Hindlimb muscle (tissue), 1 donor: ENCODE results near the gene HS3ST5. TPM values are rescaled to one million over a fixed set of nuclear protein-coding genes. Genes with fewer than 3 reads are reported as not detected.
"Not testable (repeated sequence)": the region's sequence is repeated elsewhere in the genome, so short reads cannot be mapped to it uniquely, and the experiment has no call there.

Experiments used
- DNase-seq: peaks from one replicate; pipeline ENCODE4 v3.0.0-alpha.2; 2013
- polyA plus RNA-seq: library from polyadenylated mRNA; unstranded; fragments of 120-200 nt; gene quantifications from one replicate; pipeline ENCODE4 v1.2.1, GENCODE V29; 2013; ENCODE audit not compliant: insufficient read length

Gene HS3ST5
- polyA plus RNA-seq, 1 donor = 0.72 TPM

GRCh38 chr6:114274836-114275235, 68.0 kb downstream of the HS3ST5 start:
- no peak for DNase-seq

GRCh38 chr6:114272582-114272981, 70.2 kb downstream of the HS3ST5 start:
- DNase-seq = no peak

DNA sequence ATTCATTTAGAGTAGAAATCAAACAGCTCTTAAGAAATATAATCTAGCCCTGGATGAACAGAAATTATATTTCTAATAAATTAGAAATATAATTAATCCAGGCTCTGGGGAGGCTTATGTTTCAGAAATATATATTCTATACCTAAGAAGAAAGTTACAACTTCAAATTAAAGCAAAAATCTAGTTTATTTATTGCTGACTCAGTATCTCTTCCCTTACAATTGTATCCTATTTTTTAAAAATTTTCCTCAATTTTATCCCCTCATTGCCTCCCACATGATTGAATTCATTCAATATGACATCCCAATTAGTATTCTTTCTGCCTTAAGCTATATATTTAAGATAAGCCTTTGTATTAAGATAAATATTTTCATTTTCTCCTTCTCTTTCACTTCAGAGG, 71.4 kb downstream of the HS3ST5 start:
- DNase-seq = no peak

DNA sequence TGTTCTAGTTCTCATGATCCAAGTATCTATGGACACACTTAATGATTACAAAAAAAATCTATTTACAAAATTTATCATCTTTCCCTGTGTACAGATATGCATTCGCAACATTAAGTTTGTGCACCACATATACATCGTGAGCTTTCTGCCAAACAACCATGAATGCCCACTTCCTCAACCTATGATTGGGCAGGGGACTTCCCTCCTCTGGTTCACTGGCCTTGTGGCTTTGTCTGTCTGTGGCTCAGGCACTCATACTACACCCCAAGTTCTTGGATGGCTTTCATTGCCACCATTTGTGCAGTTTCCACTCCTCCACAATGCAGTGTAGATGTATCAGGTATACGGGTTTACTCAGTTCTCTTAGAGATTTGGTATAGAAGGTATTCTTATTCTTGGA, 74.9 kb downstream of the HS3ST5 start:
- DNase-seq = no peak

GRCh38 chr6:114260810-114261209, 82.0 kb downstream of the HS3ST5 start:
- DNase-seq = no peak

GRCh38 chr6:114258376-114258775, 84.4 kb downstream of the HS3ST5 start:
- no peak for DNase-seq

DNA sequence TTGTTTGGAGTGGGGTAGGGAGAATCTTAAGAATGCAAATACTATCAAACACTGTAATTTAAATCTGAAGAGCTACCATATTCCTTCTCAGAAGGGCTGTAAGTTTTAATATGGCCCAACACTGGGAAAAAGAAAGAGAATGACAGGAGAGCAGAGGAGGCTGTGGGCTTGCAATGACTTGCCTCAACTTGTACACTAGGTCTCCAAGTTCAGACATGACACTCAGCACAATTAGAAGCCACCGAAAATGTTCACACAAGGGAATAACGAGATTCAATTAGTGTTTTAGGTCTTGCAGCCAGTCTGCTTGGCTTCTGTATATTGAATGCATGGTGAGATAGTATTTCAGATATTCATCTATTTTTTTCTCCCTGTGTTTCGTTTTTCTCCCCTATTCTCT, 89.4 kb downstream of the HS3ST5 start:
- DNase-seq = no peak

DNA sequence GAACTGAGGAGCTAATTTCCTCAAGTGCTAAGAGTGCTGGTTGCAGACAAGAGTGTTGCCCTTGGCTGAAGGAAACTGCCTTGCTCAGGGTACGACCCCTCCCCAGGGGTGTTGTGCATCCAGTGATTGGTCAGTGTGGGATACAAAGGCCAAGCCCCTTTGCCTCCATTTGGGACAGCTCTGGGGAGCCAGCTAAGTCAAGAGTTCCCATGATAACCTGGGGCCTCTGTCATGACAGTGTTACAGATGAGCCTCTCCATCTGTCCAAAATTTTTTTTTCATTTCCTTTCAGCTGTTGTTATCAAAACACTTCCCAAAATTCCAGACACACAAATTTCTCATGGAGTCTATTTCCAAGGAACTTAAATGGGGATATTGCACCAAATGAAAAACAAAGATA, 93.3 kb downstream of the HS3ST5 start:
- no peak for DNase-seq

DNA sequence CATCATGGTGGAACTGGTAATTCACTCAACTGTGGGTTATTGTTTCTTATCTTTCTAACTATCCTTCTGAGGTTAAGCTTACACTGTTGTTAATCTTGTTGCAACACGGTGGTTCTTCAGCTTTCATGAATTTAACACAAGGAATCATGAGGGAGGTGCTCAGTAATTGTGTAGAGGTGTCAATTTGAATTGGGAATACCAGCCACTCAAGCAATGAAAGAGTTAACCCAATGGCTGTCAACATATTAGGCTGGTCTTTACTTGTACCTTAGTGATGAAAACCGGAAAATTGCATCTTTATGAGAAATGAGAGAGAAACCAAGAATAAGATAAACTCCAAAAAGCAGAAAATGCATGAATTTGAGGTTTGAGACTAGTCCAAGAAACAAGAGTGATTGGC, 95.7 kb downstream of the HS3ST5 start:
- no peak for DNase-seq

DNA sequence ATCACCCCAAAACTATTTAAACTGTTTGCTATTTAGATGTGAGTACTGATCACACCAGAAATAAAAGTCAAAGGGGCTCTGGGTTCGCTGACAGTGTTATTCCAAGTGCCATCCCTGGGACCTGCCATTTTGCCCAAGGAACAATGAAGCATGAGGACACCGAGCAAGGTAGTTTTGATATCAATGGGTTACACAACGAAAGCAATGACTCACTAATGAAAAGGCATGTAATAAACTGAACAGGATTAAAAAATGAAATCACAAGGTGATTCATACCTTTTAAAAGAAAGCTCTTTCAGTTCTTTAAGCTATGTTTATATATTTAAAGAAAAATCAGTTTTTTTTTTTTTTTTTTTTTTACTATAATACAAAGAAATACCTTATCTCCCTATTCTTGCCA, 102.0 kb downstream of the HS3ST5 start:
- no peak for DNase-seq

GRCh38 chr6:114228675-114229074, 114.1 kb downstream of the HS3ST5 start:
- no peak for DNase-seq

- DNase-seq = no peak
Observed at GRCh38 chr6:114227944-114228468, 114.8 kb downstream of the HS3ST5 start.

DNA sequence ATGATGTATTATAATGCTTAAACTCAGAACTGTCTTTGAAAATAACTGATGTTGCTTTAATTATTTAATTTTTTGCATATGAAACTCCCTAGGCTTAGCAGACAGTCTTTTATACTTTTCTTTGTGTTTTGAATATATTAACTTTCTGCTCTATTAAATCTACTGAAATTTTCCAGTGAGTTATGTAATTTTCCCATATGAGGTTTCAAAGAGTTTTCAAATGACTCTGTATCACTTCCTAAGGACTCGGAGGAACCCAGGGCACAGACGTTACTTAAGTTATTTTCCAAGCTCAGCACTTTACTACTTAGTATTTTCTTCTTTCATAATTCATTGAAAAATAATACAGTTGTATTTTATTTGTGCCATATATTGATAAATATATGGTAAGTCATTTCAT, 122.6 kb downstream of the HS3ST5 start:
- no peak for DNase-seq

GRCh38 chr6:114218437-114219340, 124.1 kb downstream of the HS3ST5 start:
- no peak for DNase-seq

GRCh38 chr6:114217996-114218395, 124.8 kb downstream of the HS3ST5 start:
- not testable (repeated sequence) for DNase-seq

DNA sequence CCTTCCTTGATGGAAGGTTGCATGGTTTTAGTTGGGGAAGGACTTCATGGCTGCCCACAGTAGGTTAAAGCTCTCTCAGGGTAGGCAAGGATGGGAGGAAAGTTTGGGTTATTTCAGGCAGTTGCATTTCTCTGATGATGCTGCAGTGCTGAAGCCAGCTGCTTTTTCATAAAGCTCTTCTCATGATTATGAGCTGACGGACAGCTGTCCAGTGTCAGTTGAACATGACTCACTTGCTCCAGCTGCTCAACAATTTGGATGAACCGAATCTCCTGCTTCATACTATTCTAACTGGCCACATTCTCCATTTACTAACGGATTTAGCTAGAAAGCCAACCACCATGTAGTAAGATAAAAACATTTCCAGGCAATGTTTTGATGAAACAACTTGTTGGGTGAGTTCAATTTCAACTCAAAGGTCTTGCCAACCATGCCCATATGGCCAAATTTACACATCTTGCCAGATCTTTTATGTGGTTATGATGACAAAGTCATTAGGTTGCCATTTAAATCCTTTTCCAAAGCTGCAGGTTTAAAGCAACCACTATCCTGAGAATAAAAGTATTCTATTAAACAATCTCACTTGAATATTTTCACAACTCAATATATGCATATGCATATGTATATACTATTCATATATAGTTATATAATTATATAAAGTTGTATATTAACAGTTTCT, 125.9 kb downstream of the HS3ST5 start:
- no peak for DNase-seq

- no peak for DNase-seq
Observed at GRCh38 chr6:114210467-114210866, 132.4 kb downstream of the HS3ST5 start.

DNA sequence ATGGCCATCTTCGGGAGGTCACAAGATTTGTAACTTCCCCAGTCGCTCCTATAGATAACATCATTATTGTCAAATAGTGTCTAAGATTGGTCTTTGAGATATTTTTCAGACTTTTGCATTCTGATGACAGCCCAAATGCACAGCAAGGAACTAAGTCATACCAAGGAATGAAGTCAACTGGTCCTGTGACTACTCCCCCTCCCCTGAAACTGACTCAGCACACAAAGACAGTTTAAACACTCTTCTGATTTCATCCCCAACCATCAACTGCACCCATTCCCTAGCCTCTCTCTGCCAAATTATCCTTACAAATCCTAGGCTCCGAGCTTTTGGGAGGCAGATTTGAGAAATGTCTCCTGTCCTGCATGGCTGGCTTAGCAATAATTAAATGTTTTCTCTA, 139.4 kb downstream of the HS3ST5 start:
- DNase-seq = no peak

DNA sequence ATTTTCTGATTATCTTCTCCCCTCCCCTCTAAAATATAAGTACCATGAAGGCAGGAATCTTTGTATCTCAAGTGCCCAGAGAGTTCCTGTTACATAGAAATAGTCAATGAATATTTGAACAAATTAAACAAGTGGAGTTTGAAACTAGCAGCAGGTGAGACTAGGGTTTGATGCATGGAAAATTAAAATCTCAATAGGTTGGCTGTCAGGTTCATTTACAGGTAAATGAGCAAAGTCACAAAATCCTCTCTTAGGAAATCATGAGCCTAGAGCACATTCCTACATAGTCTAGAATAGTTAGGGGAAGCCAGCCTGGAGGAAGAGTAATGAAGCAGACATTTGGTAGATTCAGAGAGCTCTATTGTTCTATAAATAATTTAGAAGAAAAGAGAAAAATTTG, 140.4 kb downstream of the HS3ST5 start:
- no peak for DNase-seq

GRCh38 chr6:114200891-114201290, 141.9 kb downstream of the HS3ST5 start:
- no peak for DNase-seq

GRCh38 chr6:114195631-114196403, 147.0 kb downstream of the HS3ST5 start:
- no peak for DNase-seq

DNA sequence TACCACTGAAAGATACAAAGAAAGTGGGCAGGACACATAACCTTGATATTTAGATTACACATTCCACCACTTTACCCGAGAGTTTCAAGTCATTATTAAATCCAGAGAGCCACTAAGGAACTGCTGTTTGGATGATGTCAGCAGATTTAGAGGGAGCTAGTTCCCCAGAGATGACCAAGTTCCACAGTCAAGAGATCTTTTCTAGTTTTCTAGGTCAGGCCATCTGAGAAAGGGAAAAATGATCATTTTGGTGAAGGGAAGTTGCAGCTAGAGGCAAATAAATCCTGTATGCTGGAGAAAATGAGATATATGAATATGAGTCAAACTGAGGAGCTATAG, 147.8 kb downstream of the HS3ST5 start:
- no peak for DNase-seq

- no peak for DNase-seq
Observed at GRCh38 chr6:114194362-114195026, 148.3 kb downstream of the HS3ST5 start.
